Activated CD4-positive, alpha-beta T cell treated with anti-CD3 and anti-CD28 coated beads, Interleukin-2, amount 50 U/mL, for 4 hours (primary cell): ENCODE data around the gene ISOC2.
"Not testable (repeated sequence)": the region's sequence is repeated elsewhere in the genome, so short reads cannot be mapped to it uniquely, and the experiment has no call there.

Experiments
- DNase-seq, 2 experiments: peaks; one replicate each; pipeline ENCODE4 v3.0.0-alpha.2; 2020

Gene ISOC2

DNA sequence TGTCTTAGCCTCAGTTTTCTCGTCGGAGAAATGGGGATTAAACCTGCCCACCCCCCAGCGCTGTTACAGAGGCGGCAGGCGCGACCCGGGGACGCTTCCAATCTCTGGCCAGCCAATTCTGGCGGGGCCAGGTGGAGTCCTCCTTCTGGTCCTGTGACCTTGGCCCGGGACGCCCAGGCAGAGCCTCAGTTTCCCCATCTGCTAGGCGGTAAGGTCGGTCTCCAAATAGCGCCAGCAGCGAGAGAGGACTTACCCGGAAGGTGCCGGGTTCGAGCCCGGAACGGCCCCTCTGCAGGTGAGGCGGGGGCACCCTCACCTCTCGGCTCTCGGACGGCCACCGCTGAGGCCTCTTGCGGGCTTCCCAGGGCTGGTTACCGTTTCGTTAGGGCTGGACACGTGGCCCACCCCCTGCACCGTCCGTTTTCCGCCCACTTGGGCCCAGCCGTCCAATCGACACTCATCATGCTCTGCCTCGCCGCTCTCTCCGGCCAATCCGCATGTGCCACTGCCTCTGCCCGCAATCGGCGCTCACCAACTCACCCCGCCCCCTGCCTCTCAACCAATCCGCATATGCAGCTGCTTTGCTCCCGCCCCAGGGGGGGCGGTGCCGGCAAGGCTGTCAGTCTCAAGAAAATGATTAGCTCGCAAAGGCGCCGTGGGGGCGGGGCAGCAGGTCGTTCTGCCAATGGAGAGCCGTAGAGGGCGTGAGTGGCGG is at the start of gene ISOC2:
Gene ISOC2 (minus strand): TSS at position 384 of the 715 bp plus-strand sequence. CDS start 5,156 bp downstream, outside the sequence.
- peak; percentile 100 for DNase-seq

DNA sequence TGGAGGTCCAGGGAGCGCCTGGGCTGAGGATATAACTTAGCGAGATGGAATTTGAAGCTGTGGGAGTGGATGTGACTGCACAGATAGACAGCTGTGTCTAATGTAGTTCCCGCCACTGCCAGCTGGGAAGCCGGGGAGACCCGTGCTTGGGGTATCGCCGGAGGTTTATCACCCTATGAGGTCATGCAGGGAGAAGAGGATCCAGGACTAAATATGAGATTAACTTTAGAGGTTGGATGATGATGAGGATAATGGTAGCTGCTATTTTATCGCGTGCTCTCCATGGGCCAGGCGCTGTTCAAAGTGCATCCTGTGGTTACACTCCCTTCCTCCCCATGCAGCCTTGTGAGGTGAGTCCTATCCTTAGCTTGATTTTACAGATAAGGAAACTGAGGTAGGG is 46.7 kb upstream of the ISOC2 start:
- DNase-seq, result no peak

DNA sequence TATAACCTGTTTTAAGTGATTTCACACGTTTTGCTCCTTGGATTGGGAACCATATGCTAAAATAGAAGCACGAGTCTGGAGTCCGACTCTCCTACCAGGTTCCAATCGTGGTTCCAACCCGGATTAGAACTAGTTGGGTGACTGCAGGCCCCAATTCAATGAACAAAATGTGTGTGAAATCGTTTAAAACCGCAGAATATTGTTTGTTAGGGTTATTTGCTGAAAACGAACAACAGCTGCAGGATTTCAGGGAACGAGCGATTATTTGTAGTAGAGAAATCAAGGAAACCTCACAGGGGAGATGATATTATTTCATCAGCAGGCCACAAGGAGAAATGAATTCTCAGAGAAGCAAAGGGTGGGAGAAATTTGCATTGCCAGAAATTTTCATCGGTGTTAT is 43.5 kb upstream of the ISOC2 start:
- DNase-seq, result no peak

DNA sequence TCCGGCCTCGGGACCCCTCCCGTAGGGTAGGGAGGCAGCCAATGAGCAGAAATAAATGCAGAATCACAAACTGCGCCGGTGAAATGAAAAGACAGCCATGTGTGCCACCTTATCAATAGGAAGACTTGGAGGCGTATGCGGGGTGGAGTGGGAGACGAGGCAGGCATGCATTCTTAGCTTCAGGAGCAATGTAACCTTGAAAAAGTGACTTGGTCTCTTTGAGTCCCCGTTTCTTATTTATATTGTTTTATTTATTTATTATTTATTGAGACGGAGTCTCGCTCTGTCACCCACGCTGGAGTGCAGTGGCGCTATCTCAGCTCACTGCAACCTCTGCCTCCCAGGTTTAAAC is 42.8 kb upstream of the ISOC2 start:
- DNase-seq, result no peak

DNA sequence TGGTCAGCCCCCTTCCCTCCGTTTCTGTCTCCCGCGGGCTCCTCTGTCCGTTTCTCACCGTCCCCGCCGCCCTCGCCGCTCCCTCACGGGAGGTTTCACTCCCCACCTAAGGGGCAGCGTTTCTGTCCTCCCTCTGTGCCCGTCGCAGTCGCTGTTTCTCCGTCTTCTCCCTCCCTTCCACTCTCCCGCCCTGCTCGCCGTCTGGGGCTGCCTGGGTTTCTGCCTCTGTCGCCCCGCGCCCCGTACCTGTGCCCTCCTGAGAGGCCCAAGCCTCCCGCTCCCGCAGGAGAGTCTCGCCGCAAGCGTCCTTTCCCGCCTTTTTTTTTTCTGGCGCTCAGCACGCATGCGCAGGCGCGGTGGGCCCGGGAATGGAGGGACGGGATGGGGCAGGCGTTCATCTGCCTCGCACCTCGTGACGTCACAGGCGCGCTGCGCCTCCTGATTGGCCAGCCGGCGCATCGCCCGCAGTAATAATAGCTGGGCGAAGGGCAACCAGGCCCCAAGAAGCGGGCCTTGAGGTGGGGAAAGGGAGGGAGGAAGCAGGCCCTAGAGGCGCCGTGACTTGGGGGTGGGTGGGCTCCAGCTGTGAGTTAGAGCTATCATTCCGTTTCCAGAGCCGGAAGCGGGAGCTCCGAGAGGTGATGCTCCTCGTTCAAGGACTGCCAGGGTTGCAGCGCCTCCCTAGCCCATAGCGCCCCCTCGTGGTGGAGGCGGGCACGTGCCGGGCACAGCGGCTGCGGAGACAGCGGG is 42.2 kb upstream of the ISOC2 start:
- peak; percentile 87 to 90 for DNase-seq

GRCh38 chr19:55503157-55503501 is 41.7 kb upstream of the ISOC2 start:
- no peak for DNase-seq

DNA sequence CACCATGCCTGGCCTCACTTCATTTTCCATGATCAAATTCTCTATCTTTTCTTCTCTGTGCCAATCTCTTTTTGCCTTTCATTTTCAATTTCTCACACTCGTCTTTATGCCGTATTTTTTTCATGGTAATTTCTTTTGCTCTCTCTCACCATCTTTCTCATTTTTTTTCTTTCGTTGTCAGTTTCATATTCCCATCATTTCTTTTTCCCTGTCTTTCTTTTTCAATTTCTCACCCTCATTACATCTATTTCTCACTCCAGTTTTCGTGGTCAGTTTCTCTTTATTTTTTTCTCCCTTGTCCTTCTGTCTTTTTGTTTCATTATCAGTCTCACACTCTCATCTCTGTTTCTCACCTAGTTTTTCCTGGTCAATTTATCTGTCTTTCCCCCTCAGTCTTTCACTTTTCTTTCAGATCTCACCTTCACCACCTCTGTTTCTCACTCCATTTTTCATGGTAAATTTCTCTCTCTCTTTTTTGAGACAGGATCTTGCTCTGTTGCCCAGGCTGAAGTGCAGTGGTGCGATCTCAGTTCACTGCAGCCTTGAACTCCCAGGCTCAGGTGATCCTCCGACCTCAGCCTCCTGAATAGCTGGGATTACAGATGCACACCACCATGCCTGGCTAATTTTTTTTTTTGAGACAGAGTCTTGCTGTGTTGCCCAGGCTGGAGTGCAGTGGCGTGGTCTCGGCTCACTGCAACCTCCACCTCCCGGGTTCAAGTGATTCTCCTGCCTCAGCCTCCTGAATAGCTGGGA is 40.9 kb upstream of the ISOC2 start:
- no peak for DNase-seq

- no peak for DNase-seq
Observed at GRCh38 chr19:55500368-55500952, 39.0 kb upstream of the ISOC2 start.

DNA sequence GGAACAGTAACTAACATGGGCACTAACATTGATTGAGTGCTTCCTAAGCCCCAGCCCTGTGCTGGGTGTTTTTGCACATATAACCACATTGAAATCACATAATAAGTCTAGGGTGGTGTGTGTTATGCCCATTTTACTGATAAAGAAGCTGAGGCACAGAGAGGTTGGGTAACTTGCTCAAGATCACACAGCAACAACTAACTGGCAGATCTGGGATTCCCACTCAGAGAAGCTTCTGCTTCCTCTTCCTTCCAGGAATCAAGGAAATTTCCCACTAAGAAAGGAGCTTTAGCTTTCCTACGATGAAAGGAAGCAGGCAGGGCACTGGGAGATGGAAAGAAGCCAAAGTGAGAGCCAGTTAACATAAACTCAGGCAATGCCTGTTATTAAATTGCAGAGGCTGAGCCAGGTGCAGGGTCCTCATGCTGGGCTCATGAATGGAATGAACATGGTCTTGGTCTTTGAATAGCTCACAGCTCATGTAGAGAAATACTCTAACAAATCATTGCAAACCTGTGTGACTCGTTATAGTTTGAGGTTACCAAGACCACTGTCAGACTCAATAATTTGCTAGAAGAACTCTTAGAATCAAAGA is 36.9 kb upstream of the ISOC2 start:
- no peak for DNase-seq

- DNase-seq, result no peak
Observed at GRCh38 chr19:55497763-55498162, 36.3 kb upstream of the ISOC2 start.

- not testable (repeated sequence) for DNase-seq
Observed at GRCh38 chr19:55496820-55497219, 35.4 kb upstream of the ISOC2 start.

DNA sequence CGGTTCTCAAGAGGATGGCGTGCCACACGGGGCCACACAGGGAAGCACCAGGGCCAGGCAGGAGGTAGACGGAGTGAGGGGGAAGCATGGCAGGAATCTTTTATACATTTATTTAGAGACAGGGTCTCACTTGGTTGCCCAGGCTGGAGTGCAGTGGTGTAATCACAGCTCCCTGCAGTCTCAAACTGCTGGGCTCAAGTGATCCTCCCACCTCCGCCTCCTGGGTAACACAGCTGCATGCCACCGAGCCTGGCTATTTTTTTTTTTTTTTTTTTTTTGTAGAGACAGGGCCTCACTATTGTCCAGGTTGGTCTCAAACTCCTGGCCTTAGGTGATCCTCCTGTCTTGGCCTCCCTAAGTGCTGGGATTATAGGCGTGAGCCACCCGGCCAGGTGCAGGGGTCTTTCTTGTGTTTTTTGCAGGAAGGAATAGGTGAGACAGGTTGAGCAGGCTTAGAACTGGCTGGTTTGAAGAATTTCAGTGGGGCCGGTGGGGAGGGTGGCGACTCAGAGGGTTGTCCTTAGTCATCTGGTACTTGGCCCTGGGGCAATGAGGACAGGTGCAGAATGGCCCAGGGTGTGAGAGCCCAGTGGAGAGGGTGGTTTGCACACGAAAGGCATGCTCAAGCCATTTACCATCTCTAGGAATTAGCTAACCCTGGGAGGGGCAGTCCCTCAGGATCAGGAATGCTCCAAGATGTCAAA is 34.4 kb upstream of the ISOC2 start:
- no peak for DNase-seq

- DNase-seq, result no peak
Observed at GRCh38 chr19:55494172-55494761, 32.8 kb upstream of the ISOC2 start.

DNA sequence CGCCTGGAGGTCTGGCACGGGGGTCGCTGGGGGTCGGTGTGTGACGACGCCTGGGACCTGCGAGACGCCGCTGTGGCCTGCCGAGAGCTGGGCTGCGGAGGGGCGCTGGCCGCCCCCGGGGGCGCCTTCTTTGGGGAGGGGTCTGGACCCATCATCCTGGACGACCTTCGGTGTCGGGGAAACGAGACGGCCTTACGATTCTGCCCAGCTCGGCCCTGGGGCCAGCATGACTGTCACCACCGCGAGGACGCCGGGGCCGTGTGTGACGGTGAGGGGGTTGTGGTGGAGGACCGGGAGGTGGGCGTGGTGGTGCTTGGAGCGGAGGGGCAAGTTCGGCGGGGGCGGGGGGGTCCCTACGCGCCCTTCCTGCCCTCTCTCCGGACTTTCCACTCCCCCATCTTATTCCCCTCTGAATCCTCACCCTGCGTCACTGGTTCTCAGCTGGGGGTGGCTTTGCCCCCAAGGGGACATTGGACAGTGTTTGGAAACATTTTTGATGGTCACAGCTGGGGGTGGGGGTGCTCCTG is 32.3 kb upstream of the ISOC2 start:
- DNase-seq, result no peak

GRCh38 chr19:55493052-55493644 is 31.7 kb upstream of the ISOC2 start:
- no peak for DNase-seq

DNA sequence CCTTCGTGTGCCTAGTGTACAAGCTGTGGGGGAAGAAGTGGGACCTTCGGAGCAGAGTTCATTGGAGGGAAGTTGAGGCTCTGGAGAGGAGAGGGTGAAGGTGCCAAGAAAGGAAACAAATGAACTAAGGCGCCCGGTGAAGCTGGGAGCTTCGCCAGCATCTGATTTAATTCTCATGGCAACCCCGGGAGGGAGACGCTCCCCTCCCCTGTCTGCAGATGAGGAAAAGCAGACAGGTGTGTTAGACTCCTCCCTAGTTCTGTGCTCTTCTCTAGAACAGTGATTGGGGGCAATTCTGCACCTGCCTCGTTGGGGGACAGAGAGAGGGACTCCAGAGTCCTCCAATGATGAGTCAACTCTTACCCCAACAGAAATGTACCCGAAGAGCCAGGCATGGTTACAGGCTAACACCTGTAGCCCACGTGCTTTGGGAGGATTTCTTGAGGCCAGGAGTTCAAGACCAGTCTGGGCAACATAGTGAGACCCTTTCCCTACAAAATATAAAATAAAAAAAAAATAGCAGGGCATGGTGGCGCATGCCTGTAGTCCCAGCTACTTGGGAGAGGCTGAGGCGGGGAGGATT is 31.0 kb upstream of the ISOC2 start:
- DNase-seq, result no peak

DNA sequence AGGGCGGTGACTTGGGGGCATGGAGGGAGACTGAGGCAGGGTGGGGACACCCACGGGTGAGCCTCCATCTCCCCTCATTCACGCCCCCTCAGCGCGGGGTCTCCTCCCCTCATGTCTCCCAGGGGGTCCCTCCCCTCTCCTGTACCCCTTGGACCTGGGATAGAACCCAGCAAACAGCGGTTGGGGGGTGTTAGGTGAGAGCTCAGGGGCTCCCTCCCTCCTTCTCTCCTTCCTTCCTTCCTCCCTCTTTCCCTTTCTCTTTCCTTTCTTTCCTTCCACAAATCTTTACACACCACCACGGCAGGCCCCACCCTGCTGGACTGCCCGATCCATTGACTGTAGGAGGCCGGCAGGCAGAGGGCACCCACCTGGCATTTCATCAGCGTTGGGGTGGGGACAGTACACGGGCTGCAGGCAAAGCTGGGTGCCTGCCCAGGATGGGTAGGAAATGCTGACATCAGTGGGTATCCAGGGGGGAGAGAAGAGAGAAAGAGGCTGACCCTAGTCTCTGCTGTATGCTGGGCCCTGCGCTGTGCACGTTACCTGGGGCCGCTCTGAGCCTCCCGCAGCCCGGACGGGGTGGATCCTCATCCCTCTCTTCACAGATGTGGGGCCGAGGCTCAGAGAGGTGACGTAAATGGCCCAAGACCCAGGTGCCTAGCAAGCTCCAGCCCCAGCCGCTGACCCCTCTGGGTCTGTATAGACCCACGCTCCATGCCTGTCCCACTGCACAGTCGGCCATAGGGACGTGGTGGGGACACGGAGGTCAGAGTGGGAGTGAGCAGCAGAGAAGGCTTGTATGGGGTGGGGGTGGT is 30.3 kb upstream of the ISOC2 start:
- DNase-seq, result no peak

DNA sequence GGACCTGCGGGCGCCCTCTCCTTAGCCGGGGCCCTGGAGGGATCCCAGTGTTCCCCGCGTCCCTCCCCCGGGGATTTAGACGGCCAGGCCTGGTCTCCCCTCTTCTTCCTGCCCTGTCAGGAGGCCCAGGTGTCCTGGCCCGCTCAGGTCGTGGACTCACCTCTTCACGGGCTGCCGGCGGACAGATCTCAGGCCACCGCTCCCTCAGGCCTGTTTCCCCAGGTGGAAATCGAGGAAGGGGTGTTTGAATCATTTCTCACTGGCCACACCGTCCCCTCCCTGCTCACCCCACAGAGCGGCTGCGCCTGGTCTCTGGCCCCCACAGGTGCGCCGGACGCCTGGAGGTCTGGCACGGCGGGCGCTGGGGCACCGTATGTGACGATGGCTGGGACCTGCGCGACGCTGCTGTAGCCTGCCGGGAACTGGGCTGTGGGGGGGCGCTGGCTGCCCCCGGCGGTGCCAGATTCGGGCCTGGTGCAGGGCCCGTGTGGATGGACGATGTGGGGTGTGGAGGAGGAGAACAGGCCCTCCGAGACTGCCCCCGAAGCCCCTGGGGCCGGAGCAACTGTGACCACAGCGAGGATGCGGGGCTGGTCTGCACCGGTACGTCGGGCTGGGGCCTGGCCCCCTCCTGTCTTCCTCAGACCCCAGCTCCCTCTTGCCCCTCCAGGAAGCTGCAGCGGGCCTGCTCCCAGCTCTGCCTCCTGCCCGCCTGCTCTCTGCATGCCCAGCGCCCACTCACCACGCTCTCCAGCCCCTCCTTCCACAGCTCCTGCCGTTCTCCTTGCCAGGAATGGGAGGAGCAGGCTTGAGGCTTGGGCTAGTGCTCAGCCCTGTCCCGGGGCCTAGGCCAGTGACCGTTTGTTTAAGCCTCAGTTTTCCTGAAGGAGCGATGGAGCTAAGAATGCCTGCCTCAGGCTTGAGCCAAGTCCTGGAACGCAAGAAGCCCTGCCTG is 29.3 kb upstream of the ISOC2 start:
- no peak for DNase-seq
